Astrocyte of the spinal cord (primary cell): ENCODE results near the gene ABCC1.
A peak's percentile ranks its signal among the peaks of the same experiment; 100 is the strongest.

ENCODE experiments used
- DNase-seq: peaks from one replicate; pipeline ENCODE4 v3.0.0; 2011; ENCODE audit warnings: low read depth, low spot score
- H3K4me3 ChIP-seq: 2 replicates; pipeline ENCODE4 v1.5.1; 2011; ENCODE audit warnings: low read depth, mild to moderate bottlenecking, low read length, moderate library complexity
- in situ Hi-C: cut with HindIII; loops from 2 replicates; pipeline ENCODE4 v1.10.0; 2017; ENCODE audit warnings: low sequenced_read_pairs
- TF ChIP-seq, protein P1 (sequence below): IDR thresholded peaks from 2 replicates; pipeline ENCODE4 v1.5.1; 2012; ENCODE audit warnings: low read depth, mild to moderate bottlenecking, low read length, inconsistent platforms

Gene ABCC1

DNA sequence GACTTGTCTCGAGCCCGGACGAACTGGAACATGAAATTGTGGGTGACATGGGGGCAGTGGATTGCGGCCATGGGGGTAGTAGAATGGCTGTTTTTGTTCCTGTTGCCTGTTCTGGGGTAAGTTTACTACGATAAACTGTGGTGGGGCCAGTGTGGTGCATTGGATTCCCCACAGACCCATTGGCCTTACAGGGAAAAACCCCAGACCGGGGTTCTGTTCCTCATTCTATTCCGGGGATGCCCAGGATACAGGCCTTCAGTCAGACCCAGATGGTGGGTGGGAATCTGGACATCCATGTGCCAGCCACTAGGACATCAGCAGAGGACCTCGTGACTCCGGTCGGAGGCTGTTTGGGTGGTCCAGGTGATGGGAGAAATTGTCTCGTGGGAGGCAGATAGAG is 88.1 kb downstream of the ABCC1 start:
- in situ Hi-C loops = no loop called here
- TF ChIP-seq, protein P1, sequence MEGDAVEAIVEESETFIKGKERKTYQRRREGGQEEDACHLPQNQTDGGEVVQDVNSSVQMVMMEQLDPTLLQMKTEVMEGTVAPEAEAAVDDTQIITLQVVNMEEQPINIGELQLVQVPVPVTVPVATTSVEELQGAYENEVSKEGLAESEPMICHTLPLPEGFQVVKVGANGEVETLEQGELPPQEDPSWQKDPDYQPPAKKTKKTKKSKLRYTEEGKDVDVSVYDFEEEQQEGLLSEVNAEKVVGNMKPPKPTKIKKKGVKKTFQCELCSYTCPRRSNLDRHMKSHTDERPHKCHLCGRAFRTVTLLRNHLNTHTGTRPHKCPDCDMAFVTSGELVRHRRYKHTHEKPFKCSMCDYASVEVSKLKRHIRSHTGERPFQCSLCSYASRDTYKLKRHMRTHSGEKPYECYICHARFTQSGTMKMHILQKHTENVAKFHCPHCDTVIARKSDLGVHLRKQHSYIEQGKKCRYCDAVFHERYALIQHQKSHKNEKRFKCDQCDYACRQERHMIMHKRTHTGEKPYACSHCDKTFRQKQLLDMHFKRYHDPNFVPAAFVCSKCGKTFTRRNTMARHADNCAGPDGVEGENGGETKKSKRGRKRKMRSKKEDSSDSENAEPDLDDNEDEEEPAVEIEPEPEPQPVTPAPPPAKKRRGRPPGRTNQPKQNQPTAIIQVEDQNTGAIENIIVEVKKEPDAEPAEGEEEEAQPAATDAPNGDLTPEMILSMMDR = no peak
- no peak overlapping the region for H3K4me3 ChIP-seq
- DNase-seq = no peak

DNA sequence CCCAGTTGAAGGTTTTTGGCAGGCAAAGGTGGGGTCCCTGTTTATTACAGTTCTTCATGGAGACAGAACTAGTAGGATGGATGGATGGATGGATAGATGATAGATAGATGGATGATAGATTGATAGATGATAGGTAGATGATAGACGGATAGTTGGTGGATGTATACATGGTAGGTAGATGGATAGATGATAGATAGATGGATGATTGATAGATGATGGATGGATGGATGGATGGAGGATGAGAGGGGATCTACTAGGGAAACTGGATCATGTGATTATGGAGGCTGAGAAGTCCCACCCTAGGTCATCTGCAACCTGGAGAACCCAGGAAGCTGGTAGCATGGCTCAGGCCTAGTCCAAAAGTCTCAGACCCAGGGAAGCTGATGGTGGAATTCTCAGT is 88.6 kb downstream of the ABCC1 start:
- TF ChIP-seq, protein P1 = no peak
- in situ Hi-C loops = no loop called here
- no peak for DNase-seq
- H3K4me3 ChIP-seq = no peak overlapping the region

DNA sequence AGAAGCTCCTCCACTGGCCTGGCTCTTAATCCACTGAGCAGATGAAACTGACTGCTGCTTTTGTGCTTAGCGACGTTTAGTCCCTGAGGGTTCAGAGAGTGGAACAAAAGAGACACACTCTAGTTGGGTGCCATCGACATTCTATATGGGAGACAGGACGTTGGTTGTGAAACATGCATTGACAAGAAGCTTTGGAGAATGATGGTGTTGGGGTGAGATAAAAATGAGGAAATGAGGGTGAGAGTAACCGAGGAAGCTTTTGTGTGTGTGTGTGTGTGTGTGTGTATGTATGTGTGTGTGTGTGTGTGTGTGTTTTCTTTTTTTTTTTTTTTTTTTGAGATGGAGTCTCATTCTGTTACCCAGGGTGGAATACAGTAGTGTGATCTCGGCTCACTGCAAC is 89.5 kb downstream of the ABCC1 start:
- no peak for DNase-seq
- no peak overlapping the region for H3K4me3 ChIP-seq
- in situ Hi-C loops = no loop called here
- TF ChIP-seq, protein P1 = no peak

DNA sequence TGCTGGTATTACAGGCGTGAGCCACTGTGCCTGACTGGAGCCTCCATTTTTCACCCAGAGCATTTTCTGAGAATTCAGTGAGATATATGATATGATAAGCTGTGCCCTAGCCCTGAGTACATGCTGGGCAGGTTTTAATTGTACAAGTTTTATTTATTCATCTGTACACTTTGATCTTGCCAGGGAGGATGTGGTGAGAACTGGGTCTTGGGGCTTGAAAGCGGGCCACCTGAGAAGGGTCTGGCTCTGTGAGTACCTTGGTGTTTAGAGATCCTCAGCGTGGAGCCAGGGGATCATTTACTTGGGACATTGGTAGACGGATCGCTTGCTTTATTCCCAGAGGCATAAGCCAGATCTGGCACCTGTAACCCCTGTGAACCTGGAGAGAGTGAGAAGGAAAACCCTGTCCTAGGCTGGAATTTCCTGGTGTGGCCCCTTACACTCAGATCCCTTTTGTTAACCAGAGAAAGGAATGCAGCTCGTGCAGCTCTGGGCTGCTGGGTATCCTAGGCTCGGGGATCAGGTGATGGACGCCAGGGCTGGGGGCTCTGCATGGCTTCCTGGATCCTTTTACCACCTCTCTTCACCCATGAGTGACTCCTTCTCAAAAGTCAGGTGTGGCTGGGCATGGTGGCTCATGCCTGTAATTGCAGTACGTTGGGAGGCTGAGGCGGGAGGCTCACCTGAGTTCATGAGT is 91.9 kb downstream of the ABCC1 start:
- no peak for DNase-seq
- H3K4me3 ChIP-seq = no peak overlapping the region
- TF ChIP-seq, protein P1 = no peak
- in situ Hi-C loops = no loop called here

DNA sequence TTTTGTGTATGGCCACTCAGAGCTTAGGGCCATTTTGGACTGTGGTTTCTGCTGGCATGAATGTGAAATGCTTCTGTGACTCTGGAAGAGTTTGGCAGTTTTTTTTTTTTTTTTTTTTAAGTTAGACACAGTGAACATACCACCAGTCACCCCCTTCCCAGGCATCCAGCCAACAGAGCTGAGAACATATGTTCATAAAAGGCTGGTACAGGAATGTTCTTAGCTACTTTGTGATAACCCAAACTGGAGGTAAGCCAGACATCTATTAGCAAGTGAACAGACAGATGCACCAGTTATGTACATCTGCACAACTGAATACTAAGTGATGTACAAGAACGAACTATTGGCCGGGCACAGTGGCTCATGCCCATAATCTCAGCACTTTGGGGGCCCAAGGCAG is 92.7 kb downstream of the ABCC1 start:
- TF ChIP-seq, protein P1 = no peak
- H3K4me3 ChIP-seq = no peak overlapping the region
- peak; percentile 81 for DNase-seq
- in situ Hi-C loops = no loop called here

DNA sequence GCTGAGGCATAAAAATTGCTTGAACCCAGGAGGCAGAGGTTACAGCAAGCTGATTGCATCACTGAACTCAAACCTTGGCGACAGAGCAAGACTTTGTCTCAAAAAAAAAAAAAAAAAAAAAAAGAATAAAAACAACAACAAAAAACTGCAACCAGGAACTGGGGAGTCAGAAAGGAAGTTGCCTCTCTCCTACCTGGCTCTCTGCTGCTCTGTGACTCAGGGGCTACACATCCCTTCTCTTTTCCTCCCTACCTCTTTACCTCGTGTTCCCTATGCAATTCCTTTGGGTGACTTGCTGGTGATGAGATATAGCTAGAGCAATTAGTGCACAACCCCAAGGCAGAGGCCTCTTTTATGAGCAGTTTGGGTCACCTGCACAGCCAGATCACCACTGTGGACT is 95.9 kb downstream of the ABCC1 start:
- no peak for DNase-seq
- TF ChIP-seq, protein P1 = no peak
- no peak overlapping the region for H3K4me3 ChIP-seq
- in situ Hi-C loops = no loop called here

DNA sequence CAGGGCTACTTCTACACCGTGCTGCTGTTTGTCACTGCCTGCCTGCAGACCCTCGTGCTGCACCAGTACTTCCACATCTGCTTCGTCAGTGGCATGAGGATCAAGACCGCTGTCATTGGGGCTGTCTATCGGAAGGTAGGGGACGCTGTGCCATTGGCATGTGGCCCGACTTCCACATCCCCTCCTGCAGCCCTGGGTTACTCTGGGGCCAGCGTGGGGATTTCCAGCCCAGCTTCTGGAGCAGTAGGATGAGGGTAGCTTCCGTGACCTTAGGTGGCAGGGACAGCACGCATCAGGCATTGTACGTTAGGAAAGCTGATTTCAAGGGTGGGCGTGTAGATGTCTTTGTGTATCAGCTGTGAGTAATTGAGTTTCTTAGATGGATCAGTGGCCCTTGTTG is 96.5 kb downstream of the ABCC1 start:
- TF ChIP-seq, protein P1 = no peak
- in situ Hi-C loops = no loop called here
- DNase-seq = no peak
- H3K4me3 ChIP-seq = no peak overlapping the region
